ENCODE data around the gene MCM5.
"Not testable (repeated sequence)": the region's sequence is repeated elsewhere in the genome, so short reads cannot be mapped to it uniquely, and the experiment has no call there.

The MCM5 gene

GRCh38 chr22:35446365-35446764 is 46.4 kb downstream of the MCM5 start:
- in situ Hi-C loops (cut with MboI; ENCODE audit: low sequenced_read_pairs) = no loop called here

- in situ Hi-C loops (cut with MboI; ENCODE audit: low sequenced_read_pairs) = no loop called here
These were observed 48.6 kb downstream of the MCM5 start for GRCh38 chr22:35448523-35448922.

- in situ Hi-C loops (cut with MboI; ENCODE audit: low sequenced_read_pairs) = no loop called here
These were observed 50.1 kb downstream of the MCM5 start for GRCh38 chr22:35449829-35450689.

- in situ Hi-C loops (cut with MboI; ENCODE audit: low sequenced_read_pairs) = no loop called here
These were observed 51.1 kb downstream of the MCM5 start for GRCh38 chr22:35450824-35451569.

GRCh38 chr22:35451592-35451991 is 51.7 kb downstream of the MCM5 start:
- in situ Hi-C loops (cut with MboI; ENCODE audit: low sequenced_read_pairs) = no loop called here

- in situ Hi-C loops (cut with MboI; ENCODE audit: low sequenced_read_pairs) = no loop called here
These were observed 52.4 kb downstream of the MCM5 start for GRCh38 chr22:35452351-35452781.

- in situ Hi-C loops (cut with MboI; ENCODE audit: low sequenced_read_pairs) = no loop called here
These were observed 53.1 kb downstream of the MCM5 start for GRCh38 chr22:35452810-35453743.

GRCh38 chr22:35454416-35455054 is 54.6 kb downstream of the MCM5 start:
- in situ Hi-C loops (cut with MboI; ENCODE audit: low sequenced_read_pairs) = no loop called here

- in situ Hi-C loops (cut with MboI; ENCODE audit: low sequenced_read_pairs) = no loop called here
These were observed 55.6 kb downstream of the MCM5 start for GRCh38 chr22:35455529-35455928.

- in situ Hi-C loops (cut with MboI; ENCODE audit: low sequenced_read_pairs) = no loop called here
These were observed 56.8 kb downstream of the MCM5 start for GRCh38 chr22:35456757-35457156.

- in situ Hi-C loops (cut with MboI; ENCODE audit: low sequenced_read_pairs) = no loop called here
These were observed 58.0 kb downstream of the MCM5 start for GRCh38 chr22:35457729-35458546.

- in situ Hi-C loops (cut with MboI; ENCODE audit: low sequenced_read_pairs) = no loop called here
These were observed 58.8 kb downstream of the MCM5 start for GRCh38 chr22:35458547-35459422.

GRCh38 chr22:35459423-35459894 is 59.5 kb downstream of the MCM5 start:
- in situ Hi-C loops (cut with MboI; ENCODE audit: low sequenced_read_pairs) = no loop called here

- in situ Hi-C loops (cut with MboI; ENCODE audit: low sequenced_read_pairs) = not testable (repeated sequence)
These were observed 60.0 kb downstream of the MCM5 start for GRCh38 chr22:35459976-35460375.

- in situ Hi-C loops (cut with MboI; ENCODE audit: low sequenced_read_pairs) = no loop called here
These were observed 60.7 kb downstream of the MCM5 start for GRCh38 chr22:35460688-35461087.

- in situ Hi-C loops (cut with MboI; ENCODE audit: low sequenced_read_pairs) = no loop called here
These were observed 62.7 kb downstream of the MCM5 start for GRCh38 chr22:35462498-35463230.

- in situ Hi-C loops (cut with MboI; ENCODE audit: low sequenced_read_pairs) = no loop called here
These were observed 63.4 kb downstream of the MCM5 start for GRCh38 chr22:35463231-35463933.

All from HL-60/S4 (cell line).